GM21515 (cell line): ENCODE results near the gene LRRC74B.
"Not testable (repeated sequence)": the region's sequence is repeated elsewhere in the genome, so short reads cannot be mapped to it uniquely, and the experiment has no call there.

Experiments
- ATAC-seq: cut with Tn5 transposase; IDR thresholded peaks from one replicate; pipeline ENCODE4 v1.9.1; 2021; ENCODE audit not compliant: unreplicated experiment

Gene LRRC74B

DNA sequence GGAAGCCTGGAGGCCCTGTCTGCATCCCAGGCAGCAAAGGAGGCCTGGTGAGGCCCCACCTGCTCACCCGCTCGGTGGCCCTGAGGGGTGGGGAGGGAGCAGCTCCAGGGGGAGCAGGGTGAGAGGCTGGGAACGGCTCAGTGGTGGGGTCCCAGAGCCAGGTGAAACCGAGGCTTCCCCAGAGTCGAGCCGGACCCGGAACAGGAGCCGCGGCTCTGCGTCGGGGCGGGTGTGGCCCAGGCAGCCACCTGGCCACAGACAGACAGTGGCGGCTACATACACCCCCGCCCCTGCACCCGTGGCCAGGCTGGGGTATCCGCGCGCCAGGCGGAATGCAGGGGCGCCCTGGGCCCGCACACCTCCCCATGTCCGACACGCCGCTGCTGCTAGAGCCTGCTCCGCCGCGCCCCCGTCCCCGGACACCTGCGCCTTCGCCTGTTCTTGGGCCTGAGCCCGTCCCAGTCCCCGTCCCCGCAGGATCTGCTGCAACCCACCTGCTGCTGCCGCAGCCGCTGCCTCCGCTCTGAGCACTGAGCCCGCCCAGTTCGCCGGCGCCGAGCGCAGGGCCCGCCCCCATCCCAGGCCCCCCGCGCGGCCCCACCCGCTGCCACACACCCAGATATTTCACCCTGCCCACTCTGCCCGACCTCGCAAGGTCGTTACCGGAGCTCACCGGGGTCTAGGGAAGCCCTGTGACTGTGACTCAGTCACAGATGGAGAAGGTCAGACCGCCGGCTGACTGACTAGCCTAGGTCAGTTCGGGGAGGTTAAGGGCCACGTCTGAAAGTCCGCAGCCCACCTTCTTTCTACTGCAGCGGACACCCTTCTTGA lies 13.5 kb upstream of the LRRC74B start, which contains the start of gene SLC7A4:
SLC7A4 (minus strand) TSS at position 525 of the 831 bp plus-strand sequence. CDS start 749 bp downstream, outside the sequence.
- no peak for ATAC-seq

DNA sequence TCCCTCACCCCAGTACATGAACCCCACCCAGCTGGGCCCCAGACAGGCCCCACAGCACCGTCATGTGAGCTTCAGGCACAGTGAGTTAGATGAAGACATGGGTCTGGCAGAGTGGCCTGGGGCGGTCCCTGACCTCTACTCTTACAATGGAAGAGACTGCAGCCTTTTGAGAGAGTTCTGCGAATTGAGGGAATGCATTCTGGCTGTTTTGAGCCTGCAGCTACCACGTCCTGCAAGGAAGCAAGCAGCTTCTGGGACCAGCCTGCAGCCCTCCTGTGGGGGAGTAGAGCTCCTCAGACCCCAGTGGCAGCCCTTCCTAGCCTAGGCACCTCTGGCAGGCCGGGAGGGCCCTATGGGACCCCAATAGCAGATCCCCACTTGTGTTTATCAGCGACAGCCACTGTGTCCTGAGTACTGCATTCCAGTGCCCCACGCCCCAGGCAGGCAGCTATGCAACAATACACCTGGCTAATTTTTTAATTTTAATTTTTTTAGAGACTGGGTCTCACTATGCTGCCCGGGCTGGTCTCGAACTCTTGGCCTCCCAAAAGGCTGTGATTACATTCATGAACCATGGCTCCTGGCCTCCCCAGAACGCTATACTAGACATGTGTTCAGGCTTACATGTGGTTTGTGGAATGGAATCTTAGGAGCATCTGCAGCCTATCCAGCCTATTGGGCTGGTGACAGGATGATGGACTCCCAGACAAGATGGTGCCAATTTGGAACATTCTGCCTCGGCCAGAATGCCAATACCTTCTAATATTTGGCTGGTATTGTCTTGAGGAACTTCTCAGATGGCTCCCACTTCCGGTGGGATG lies 12.7 kb upstream of the LRRC74B start:
- ATAC-seq = no peak

DNA sequence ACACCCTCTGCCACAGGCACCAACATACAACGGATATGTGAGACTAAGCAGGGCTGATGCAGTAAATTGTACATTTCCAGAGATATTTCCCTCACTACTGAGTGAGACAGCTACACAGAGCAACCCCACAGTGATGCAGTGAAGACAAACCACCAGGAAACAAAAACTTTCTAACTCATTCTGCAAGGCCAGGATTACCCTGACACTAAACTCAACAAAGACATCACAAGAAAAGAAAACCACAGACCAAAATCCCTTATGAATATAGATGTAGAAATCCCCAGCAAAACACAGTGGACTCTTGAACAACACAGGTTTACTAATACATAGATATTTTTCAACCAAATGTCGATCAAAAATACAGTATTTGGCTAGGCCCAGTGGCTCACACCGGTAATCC lies 11.9 kb upstream of the LRRC74B start:
- ATAC-seq = no peak

DNA sequence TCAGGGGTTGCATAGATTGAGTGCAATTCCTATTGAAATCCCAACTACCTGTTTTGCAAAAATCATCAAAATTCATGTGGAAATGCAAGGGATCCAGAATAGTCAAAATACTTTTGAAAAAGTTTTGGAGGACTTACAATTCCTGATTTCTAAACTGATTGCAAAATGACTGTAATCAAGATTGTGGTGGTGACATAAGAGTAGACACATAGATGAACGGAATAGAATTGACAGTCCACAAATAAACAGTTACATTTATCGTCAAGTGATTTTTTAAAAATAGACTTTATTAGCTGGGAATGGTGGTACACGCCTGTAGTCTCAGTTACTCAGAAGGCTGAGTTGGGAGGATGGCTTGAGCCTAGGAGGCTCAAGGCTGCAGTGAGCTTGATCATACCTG lies 10.8 kb upstream of the LRRC74B start:
- ATAC-seq = no peak

DNA sequence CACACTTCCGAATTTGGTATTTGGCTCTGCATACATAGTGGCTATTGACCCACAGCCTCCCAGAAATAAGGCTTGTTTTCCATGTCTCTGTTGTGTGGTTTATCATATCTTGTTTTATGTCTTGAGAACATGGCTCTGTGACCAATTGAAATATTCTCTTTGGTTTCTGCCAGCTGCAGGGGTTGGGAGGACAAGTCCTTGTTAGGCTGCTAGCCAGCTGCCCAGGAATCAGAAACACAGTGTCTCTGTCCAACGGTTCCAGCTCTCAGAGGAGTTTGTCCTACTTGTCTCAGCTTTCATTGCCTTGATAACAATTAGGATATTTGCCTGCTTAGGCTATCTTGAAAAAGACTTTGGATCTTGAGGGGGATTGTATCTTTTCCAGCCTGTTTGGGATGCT lies 7.3 kb upstream of the LRRC74B start:
- ATAC-seq = no peak

DNA sequence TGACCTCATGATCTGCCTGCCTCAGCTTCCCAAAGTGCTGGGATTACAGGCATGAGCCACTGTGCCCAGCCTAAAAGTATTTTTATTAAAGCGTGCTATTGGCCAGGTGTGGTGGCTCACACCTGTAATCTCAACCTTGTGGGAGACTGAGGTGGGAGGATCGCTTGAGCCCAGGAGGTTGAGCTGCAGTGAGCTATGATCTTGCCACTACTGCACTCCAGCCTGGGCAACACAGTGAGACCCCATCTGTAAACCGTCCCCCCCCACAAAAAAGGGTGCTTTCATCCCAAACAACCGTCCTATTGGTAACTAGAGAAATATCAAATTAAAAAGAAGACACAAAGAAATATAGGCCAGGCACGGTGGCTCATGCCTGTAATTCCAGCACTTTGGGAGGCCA lies 6.6 kb upstream of the LRRC74B start:
- ATAC-seq = not testable (repeated sequence)

DNA sequence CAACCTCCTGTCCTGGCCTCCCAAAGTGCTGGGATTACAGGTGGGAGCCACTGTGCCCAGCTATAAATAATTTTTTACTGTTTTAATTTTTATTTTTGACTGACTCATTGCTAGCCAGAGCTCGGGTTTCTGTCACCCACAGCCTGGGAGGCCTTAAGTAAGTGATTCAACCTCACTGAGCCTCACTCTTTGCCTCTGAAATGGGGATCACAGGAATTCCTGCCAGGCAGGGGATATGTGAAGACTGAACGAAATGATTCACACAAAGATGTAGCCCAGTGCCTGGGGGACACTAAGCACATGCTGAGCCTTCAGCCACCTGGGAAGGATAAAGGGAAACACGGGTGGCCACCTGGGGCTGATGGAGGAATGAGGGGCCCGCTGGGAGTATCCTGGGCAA lies 3.8 kb upstream of the LRRC74B start:
- ATAC-seq = no peak

DNA sequence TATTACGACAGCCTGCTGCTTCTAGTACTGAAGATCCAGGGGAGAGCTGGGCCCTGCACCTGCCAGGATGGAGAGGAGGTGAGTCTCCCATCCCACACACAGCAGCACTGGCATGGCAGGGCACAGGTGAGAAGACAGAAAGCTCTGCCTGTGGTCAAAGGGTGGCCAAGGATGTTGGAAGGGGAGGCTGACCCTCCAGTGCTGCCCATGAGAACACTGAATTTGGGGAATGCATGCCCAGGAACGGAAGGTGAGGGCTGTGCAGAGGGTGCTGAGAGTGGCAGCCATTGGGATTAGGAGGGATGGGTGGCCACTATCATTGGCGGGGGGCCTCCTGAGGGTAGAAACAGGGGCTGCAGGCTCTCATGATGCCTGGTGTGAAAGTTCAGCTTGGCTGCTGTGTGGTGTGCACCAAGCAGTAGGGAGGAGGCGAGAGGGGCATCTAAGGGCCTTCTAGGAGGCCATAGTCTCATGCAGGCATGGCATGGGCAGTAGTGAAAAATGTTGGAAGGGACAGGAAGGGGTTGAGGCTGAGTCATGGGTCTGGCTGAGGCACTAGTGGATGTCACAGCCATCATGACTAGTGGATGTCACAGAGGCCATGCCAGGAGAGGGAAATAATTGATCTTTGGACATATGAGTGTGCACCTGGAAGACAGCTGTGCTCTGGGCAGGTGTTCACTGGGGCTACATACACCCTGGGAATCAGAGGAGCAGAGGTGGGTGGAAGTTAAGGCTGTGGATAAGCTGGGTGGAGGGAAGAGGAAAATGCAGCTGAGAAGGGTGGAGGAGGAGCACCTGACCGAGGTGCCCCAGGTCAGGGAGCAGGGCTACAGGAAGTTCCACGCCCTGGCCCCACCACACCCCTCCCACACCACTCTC lies 2.5 kb upstream of the LRRC74B start:
- ATAC-seq = no peak

DNA sequence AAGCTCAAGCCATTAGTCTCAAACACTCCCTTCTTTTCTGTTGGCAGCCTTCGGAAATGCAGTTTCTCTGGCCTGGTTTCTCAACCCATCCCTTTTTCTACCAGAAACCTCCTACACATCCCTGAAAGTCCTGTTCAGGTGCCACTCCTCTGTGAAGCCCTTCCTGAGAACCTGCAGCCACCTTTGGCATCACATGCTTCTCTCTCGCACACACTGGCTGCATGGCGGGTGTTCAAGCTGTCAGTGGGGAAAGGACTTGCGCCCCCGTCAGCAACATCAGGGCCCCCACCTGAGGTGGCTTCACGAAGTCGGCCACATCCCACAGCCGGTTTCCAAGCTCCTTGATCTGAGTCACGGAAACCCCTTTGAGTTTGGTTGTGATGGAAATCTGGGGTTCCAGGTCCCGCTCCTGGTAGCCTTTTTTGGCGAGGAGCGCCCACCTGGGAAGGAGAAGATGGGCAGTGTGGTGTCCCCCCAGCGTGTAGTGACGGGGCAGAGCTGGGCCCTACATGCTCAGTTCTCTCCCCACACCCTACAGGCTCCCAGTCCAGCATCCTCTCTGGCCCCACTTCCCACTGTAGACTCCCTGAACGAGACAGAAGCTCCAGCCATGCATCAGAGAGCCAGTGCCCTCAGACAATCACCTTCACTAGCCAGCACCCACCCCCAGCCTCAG lies 1.7 kb upstream of the LRRC74B start:
- ATAC-seq = no peak

DNA sequence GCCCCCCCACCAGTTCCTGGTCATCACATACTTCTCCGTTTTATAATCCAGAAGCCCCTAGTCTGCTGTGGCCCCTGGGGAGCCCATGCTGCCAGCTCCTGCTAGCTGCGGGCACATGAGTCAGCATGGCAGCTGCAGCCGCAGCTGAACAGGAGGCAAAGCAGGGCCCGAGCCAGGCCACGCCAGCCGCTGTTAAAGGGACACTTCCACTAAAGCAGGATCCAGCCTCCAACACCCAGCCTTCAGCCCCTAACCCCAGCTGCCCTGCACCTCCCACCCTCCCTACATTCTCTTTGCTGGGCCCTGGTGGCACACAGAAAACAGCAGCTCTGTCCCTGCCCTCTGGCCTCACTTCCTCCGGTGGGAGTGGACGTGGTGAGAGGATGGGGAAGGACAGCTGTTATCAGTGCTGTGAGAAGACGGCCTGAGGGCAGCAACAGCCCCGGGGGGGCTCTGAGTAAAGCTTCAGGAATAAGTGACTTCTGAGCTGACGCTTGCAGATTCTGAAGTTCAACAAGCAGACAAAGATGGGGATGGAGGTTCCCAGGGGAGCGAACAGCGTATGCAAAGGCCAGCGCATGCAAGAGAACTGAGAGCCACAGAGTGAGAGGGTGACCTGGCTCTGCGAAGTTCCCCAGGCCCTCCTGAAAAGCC lies 688 bp upstream of the LRRC74B start:
- ATAC-seq = no peak

DNA sequence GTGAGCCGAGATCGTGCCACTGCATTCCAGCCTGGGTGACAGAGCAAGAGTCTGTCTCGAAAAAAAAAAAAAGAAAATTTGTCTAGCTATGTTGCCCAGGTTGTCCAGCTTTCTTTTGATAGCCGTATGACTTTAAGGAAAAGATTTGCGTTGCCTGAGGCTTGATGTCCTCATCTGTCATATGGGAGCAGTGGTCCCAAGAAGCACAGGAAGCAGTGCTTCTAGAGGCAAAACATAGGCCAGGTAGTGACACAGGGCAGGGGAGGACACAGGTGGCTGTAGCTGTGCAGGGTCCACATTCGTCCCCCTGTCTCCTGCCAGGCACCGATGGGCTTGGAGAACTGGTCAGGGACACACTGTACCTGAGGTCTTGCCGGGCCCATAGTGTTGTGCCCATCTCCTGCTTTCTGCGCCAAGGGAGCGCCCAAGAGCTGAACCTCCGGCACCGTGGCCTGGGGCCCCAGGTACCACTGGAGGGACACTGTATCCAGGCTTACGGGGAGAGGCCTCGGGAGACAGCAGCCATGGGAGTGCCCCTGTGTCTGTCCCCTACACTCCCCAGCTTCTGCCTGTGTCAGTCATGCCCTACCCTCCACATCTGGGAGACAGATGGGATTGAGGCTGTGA lies 1.4 kb downstream of the LRRC74B start:
- ATAC-seq = no peak

DNA sequence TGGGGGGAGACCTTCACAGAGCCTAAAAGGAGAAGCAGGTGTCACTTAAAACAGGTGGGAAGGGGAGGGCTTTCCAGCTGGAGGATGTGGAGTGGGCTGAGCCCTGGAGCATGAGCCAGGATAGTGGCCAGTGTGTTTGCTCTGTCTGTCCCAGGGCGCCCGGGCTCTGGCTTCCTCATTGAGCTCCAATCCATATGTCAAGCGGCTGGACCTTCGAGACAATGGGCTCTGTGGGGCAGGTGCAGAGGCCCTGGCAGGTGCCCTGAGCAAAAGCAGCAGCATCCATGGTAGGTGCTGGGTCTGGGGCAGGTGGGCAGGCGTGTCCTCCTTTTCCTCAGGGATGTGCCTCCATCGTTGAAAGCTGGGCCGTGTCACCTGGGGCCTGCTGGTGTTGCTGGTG lies 2.0 kb downstream of the LRRC74B start:
- ATAC-seq = no peak

DNA sequence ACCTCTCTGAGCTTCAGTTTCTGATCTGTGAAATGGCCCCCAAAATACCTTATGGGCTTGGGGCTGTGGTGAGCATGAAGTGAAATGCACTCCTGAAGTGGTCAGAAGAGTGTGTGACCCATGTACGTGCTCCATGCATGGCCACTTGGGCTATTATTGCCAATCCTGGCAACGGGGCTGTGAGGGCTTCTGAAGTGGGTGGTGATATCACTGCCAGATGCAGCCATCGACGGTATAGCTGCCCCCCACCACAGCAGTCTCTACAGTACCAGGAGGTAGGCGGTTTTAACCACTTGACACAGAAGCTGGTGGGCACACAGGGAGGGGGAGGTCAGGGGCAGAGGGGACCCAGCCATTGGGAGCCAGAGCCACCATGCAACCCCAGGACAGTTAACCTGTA lies 2.7 kb downstream of the LRRC74B start:
- ATAC-seq = not testable (repeated sequence)

DNA sequence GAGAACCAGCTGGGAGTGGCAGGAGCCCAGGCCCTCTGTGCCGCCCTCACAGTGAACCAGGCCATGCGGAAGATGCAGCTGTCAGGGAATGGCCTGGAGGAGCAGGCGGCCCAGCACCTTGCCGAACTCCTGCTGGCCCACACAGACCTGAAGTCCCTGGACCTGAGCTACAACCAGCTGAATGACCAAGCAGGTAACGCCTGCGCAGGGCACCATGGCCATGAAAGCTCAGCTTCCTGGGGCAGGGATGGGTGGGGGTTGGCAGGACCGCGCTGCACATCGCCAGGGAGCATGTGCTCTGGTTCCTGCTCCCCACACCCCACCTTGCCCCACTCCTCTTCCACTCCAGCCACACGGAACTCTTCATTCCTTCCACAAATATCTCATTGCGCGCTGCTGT lies 3.2 kb downstream of the LRRC74B start:
- ATAC-seq = not testable (repeated sequence)

DNA sequence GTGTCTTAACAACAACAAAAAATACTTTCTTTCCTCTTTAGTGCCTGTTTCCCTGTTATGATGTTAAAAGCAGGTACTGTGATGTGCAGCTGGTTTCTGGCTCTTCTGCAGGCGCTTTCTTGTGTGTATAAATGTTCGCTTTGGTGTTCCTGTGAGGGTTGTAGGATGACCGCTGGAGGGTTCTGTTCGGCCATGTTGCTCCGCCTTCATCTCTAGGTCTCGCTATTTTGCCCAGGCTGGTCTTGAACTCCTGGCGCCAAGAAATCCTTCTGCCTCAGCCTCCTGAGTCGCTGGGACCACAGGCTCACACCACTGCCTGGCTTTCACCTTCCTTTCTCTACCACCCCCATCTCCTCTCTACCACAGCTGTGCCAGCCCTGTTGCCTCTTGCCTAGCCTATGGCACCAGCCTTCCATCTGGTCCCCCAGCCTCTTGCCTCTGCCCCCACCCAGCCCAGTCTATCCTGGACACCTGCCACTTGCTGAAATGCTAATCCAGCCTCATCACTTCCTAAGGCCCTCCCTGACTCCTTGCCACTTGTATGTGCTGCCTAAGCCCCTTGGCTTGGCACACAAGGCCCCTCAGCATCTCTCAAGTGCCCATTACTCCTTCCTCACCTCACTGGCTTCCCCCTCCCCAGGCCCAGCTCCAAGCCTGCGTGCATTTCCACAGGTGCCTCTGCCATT lies 5.5 kb downstream of the LRRC74B start:
- ATAC-seq = no peak

DNA sequence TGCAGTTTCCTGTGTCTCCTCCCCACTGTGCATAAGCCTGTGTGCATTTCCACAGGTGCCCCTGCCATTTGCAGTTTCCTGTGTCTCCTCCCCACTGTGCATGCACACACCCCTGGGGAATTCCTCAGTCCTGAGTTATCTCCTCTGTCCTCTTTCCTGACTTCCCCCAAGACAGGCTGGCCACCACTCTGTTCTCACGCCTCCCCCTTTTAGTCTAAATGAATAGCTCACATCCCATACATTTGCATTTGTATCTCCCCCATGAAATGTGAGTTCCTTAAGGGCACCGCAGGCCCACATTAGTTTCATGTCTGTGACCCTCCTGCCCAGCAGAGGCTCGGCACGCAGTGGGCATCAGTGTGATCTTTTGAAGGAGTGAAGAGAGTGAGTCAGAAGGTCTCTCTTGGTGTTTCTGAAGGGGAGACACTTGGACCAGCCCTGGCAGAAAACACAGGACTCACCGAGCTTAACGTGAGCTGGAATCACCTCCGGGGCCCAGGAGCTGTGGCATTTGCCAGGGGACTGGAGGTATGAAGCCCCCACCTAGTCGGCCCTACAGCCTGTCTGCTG lies 6.2 kb downstream of the LRRC74B start:
- ATAC-seq = no peak

DNA sequence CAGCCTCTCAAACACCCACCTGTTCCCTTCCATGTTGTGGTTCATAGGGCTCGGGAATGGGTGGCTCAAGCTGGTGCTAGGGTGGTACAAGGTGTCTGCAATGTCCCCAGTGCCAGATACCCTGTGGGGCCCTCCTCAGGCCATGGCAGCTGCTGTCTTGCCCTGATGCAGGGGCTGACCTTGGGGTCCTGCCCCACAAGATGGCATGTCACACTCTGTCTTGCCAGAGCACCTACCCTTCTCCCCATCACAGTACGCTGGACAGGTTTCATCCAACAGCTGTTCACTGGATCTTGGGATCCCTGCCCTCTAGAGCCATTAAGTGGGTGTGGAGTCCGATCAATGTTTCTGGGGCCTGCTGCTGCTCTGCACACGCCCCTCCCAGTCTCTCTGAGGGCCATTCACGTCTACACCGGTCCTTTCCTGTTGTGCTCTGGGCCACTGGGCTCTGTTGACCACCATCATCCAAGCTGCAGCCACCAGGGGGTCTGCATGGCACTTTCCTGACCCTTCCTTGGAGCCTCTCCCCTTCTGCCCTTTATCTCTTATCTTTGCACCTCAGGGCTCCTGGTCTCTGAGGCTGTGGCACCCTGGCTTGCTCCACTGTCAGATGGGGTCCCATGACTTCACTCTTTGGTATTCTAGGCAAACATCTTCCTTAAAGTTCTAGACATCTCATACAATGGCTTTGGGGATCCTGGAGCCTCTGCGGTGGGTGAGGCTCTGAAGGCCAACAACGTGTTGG lies 7.1 kb downstream of the LRRC74B start:
- no peak for ATAC-seq
